ENCODE results near the gene SH3PXD2A. TPM values are rescaled to one million over a fixed set of nuclear protein-coding genes. Genes with fewer than 3 reads are reported as not detected.
A peak's percentile ranks its signal among the peaks of the same experiment; 100 is the strongest.

The SH3PXD2A gene
- total RNA-seq, 3 donors from 2014 or later, result 14.3 to 30.5 (median 14.7) TPM

DNA sequence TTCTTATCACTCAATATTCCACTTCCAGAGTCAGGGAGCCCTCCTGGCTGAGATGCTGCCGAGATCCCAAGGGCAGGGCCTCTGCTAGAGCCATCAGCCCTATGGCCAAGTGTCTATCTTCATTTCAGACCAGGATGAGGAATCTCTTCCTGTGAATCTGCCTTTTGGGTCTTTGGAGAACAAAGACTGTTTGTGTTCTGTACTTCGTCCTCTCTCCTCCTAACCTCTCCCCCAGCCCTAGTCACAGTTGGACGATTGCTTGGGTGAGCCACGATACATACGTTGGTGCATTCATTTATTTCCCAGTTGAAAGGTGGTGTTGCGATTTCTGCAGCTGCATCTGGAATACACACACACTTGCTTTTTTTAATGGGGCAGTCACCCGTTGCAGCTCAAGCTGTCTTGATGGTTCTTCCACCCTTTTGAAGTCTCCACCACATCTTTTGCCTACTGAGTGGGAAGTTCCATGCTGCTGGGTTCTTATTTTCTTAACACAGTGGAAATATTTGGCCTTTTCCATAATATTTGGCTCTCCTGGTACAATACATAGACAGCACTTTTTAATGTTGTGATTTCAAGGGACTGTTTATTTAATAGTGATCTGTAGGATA, 26.7 kb downstream of the SH3PXD2A start:
- H3K9me3 ChIP-seq, result peaks cover 0 to 6% of the 10 kb centered on the region in 2 donors
- H3K4me3 ChIP-seq, result no peak overlapping the region
- intact Hi-C loops (cut with DNase I; ENCODE audit: low total_unique reads), result no loop called here
- TF ChIP-seq POLR2AphosphoS5 (IDR thresholded peaks at IDR 0.05), result no peak
- no peak for TF ChIP-seq POLR2A (IDR thresholded peaks at IDR 0.05)
- TF ChIP-seq, protein P1, sequence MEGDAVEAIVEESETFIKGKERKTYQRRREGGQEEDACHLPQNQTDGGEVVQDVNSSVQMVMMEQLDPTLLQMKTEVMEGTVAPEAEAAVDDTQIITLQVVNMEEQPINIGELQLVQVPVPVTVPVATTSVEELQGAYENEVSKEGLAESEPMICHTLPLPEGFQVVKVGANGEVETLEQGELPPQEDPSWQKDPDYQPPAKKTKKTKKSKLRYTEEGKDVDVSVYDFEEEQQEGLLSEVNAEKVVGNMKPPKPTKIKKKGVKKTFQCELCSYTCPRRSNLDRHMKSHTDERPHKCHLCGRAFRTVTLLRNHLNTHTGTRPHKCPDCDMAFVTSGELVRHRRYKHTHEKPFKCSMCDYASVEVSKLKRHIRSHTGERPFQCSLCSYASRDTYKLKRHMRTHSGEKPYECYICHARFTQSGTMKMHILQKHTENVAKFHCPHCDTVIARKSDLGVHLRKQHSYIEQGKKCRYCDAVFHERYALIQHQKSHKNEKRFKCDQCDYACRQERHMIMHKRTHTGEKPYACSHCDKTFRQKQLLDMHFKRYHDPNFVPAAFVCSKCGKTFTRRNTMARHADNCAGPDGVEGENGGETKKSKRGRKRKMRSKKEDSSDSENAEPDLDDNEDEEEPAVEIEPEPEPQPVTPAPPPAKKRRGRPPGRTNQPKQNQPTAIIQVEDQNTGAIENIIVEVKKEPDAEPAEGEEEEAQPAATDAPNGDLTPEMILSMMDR (IDR thresholded peaks at IDR 0.05), result no peak
- no peaks in the 10 kb centered on the region for H3K4me1 ChIP-seq
- DNase-seq (ENCODE audit: low spot score in 2 of 2), result no peak
- no peaks in the 10 kb centered on the region for H3K27me3 ChIP-seq
- H3K27ac ChIP-seq, result peak overlapping the region; percentile 20 to 70
- no peaks in the 10 kb centered on the region for H3K36me3 ChIP-seq

DNA sequence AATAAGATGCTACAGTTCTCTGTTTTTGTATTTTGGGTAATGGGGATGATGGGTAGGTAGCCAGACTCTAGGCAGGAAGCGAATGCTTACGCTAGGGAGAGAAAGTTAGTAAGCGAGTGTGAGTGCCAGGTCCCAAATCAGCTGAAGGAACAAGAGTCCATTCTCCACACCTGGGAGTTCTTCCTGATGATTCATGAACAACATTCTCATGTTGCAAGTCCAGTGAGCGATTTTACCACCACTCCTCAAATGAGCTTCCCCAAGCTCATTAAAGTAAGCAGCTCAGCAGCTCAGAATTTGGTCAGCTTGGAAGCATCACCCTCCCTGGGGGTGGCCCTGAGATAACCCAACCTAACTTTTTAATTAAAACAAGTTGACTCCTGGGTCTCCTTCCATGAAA, 27.3 kb downstream of the SH3PXD2A start:
- H3K9me3 ChIP-seq, result peaks cover 0 to 6% of the 10 kb centered on the region in 2 donors
- intact Hi-C loops (cut with DNase I; ENCODE audit: low total_unique reads), result no loop called here
- peak overlapping the region; percentile 27 to 70 for H3K27ac ChIP-seq
- TF ChIP-seq POLR2AphosphoS5 (IDR thresholded peaks at IDR 0.05), result no peak
- TF ChIP-seq, protein P1 (IDR thresholded peaks at IDR 0.05), result no peak
- TF ChIP-seq POLR2A (IDR thresholded peaks at IDR 0.05), result no peak
- H3K36me3 ChIP-seq, result no peaks in the 10 kb centered on the region
- no peak overlapping the region for H3K4me3 ChIP-seq
- H3K4me1 ChIP-seq, result no peaks in the 10 kb centered on the region
- peak in 1 of 2 donors; percentile 40 for DNase-seq (ENCODE audit: low spot score in 2 of 2)
- H3K27me3 ChIP-seq, result no peaks in the 10 kb centered on the region

DNA sequence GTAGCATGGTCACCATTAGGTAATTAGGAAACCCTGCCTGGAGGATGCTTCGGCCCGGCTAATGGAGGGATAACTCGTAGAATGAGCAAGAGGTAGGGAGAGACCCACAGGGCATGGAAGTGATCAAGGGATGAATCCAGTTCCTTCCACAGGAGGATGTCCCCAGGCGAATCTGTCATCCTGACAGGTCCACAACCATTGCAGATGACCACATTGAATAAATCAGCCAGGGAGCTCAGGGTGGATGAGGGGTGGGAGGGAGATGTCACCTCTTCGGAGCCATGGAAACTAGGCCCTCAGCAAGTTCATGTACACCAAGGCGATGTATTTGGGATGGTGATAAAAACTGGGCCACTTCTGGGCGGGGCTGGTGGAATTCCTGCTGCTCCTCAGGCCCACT, 28.5 kb downstream of the SH3PXD2A start:
- no peak overlapping the region for H3K4me3 ChIP-seq
- no peaks in the 10 kb centered on the region for H3K27me3 ChIP-seq
- intact Hi-C loops (cut with DNase I; ENCODE audit: low total_unique reads), result no loop called here
- no peaks in the 10 kb centered on the region for H3K9me3 ChIP-seq
- H3K4me1 ChIP-seq, result no peaks in the 10 kb centered on the region
- no peaks in the 10 kb centered on the region for H3K36me3 ChIP-seq
- no peak overlapping the region for H3K27ac ChIP-seq
- no peak for TF ChIP-seq POLR2A (IDR thresholded peaks at IDR 0.05)
- no peak for TF ChIP-seq POLR2AphosphoS5 (IDR thresholded peaks at IDR 0.05)
- TF ChIP-seq, protein P1 (IDR thresholded peaks at IDR 0.05), result no peak
- no peak for DNase-seq (ENCODE audit: low spot score in 2 of 2)

DNA sequence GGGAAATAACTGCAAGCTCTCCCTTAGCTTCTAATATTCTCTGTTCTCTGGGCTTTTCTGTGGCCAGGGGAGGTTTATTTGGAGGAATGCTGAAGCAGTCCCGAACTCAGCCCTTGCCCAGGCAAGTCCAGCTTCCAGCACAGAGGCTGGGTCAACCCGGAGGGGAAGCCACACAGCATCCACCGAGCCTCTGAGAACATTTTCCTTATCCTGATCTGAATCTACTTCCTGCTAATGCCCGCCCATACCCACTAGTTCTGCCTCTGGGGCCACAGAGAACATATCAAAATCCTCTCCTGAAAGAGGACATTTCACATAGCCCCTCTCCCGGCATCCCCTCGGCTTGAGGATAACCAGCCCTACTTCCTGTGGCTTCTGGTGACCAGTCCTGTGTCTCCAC, 31.1 kb downstream of the SH3PXD2A start:
- TF ChIP-seq, protein P1 (IDR thresholded peaks at IDR 0.05), result no peak
- no peaks in the 10 kb centered on the region for H3K9me3 ChIP-seq
- no peak overlapping the region for H3K27ac ChIP-seq
- H3K4me3 ChIP-seq, result no peak overlapping the region
- intact Hi-C loops (cut with DNase I; ENCODE audit: low total_unique reads), result no loop called here
- H3K27me3 ChIP-seq, result no peaks in the 10 kb centered on the region
- H3K4me1 ChIP-seq, result peaks cover 8 to 10% of the 10 kb centered on the region in 2 donors
- DNase-seq (ENCODE audit: low spot score in 2 of 2), result no peak
- H3K36me3 ChIP-seq, result no peaks in the 10 kb centered on the region

DNA sequence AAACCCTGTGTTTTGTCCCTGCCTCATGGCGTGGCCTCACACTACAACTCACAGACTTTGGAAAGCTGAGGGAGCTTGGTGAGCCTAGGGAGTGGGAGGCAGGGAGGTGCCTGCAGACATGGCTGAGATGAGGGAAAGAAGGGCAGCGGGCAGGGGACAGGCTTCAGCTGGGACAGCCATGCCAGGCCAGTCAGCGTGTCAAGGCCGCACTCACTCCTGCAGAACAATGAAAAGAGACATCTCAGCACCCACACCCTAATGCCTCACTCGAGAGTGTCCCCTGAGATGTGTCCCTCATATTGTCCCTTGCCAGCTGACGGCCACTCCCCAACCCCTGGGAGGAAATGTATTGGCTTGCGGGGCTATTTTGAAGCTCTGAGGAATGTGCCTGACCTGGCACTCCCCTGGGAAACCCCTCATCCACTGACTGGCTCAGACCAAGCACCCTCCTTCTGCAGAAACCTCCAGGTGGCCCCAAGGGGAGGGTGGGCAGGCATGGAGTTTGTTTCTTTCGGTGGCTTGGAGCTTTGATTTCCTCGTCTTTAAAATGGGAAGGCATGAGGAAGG, 31.6 kb downstream of the SH3PXD2A start:
- no peak for DNase-seq (ENCODE audit: low spot score in 2 of 2)
- no peak overlapping the region for H3K4me3 ChIP-seq
- peak overlapping the region in 1 of 2 donors; percentile 7 for H3K27ac ChIP-seq
- H3K9me3 ChIP-seq, result no peaks in the 10 kb centered on the region
- intact Hi-C loops (cut with DNase I; ENCODE audit: low total_unique reads), result no loop called here
- TF ChIP-seq, protein P1 (IDR thresholded peaks at IDR 0.05), result no peak
- TF ChIP-seq POLR2AphosphoS5 (IDR thresholded peaks at IDR 0.05) (no peak), POLR2A (IDR thresholded peaks at IDR 0.05) (no peak)
- H3K27me3 ChIP-seq, result no peaks in the 10 kb centered on the region
- H3K36me3 ChIP-seq, result no peaks in the 10 kb centered on the region
- H3K4me1 ChIP-seq, result peaks cover 8 to 10% of the 10 kb centered on the region in 2 donors
